Measurements from ENCODE around the gene FCRL4. TPM values are rescaled to one million over a fixed set of nuclear protein-coding genes. Genes with fewer than 3 reads are reported as not detected.

Gene FCRL4
- total RNA-seq, 1 donor from 2014 or later, result not detected

DNA sequence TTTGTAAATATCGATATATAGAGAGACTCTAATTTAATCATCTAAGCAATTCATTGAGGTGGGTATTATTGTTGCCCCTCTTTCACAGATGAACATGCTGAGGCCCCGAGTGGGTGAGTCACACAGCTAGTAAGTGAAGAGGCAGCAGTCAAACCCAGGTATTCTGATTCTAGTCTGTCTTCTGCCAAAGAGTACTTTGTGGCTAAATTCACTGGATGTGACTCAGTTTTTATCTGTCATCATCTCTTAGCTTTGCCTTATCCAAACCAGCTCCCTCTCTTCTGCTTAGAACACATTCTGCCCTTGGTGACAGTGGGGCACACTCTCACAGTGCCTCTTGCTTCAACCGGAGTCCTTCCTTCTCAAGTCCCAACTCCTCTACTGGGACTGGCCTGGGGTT, 57.0 kb downstream of the FCRL4 start:
- H3K27me3 ChIP-seq, result no peaks in the 10 kb centered on the region
- H3K9ac ChIP-seq, result no peak overlapping the region
- no peaks in the 10 kb centered on the region for H3K4me1 ChIP-seq
- no peak overlapping the region for H3K4me3 ChIP-seq
- Mint-ChIP-seq H3K27ac (no peak overlapping the region), H3K4me3 (no peak overlapping the region), H3K9me3 (no peaks in the 10 kb centered on the region), H3K36me3 (no peaks in the 10 kb centered on the region), H3K27me3 (ENCODE audit: insufficient read depth, low read depth) (no peaks in the 10 kb centered on the region), H3K4me1 (no peaks in the 10 kb centered on the region)
- TF ChIP-seq, protein P1, sequence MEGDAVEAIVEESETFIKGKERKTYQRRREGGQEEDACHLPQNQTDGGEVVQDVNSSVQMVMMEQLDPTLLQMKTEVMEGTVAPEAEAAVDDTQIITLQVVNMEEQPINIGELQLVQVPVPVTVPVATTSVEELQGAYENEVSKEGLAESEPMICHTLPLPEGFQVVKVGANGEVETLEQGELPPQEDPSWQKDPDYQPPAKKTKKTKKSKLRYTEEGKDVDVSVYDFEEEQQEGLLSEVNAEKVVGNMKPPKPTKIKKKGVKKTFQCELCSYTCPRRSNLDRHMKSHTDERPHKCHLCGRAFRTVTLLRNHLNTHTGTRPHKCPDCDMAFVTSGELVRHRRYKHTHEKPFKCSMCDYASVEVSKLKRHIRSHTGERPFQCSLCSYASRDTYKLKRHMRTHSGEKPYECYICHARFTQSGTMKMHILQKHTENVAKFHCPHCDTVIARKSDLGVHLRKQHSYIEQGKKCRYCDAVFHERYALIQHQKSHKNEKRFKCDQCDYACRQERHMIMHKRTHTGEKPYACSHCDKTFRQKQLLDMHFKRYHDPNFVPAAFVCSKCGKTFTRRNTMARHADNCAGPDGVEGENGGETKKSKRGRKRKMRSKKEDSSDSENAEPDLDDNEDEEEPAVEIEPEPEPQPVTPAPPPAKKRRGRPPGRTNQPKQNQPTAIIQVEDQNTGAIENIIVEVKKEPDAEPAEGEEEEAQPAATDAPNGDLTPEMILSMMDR (IDR thresholded peaks at IDR 0.05), result no peak
- TF ChIP-seq EZH2phosphoT487 (IDR thresholded peaks at IDR 0.05) (no peak), EZH2 (IDR thresholded peaks at IDR 0.05) (no peak)
- H3F3A ChIP-seq (ENCODE audit: low read depth), result no peaks in the 10 kb centered on the region
- no peaks in the 10 kb centered on the region for H3K36me3 ChIP-seq
- H3K9me3 ChIP-seq (ENCODE audit: low read depth), result no peaks in the 10 kb centered on the region
- no peak for DNase-seq (ENCODE audit: low spot score)
- no peaks in the 10 kb centered on the region for H3K79me2 ChIP-seq (ENCODE audit: low read depth)
- H4K20me1 ChIP-seq (ENCODE audit: low read depth), result no peaks in the 10 kb centered on the region
- H2AFZ ChIP-seq (replicated peaks), result no peak overlapping the region
- H3K27ac ChIP-seq, result no peak overlapping the region
- no peak overlapping the region for H3K4me2 ChIP-seq

DNA sequence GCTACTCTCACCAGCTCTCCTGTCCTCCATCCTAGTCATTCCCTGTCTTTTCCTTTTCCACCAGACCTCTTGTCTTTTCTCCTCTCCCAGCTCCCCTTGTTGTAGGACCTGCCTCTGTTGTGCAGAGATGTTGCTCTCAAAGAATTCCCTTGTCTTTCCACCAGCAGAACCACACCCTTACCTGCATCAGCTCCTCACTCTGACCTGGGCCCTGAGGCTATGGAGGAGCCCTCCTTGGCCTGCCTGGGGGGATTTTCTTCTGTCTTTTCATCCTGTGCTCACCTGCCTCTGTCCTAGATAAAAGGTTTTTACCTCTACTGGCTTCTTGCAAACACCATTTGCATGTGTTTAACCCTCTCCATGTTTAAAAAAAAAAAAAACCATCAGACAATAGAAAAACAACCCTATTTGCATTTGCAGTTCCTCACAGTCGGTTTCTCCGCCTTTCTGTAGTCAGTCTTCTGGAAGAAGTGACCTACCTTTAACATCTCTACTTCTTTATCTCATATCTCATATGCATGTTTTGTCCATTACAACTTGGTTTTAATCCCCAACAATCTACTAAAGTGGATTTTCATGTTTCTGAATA, 57.6 kb downstream of the FCRL4 start:
- no peak overlapping the region for H3K4me3 Mint-ChIP-seq
- H3K4me3 ChIP-seq, result no peak overlapping the region
- TF ChIP-seq, protein P1 (IDR thresholded peaks at IDR 0.05), result no peak
- no peak for TF ChIP-seq EZH2phosphoT487 (IDR thresholded peaks at IDR 0.05)

DNA sequence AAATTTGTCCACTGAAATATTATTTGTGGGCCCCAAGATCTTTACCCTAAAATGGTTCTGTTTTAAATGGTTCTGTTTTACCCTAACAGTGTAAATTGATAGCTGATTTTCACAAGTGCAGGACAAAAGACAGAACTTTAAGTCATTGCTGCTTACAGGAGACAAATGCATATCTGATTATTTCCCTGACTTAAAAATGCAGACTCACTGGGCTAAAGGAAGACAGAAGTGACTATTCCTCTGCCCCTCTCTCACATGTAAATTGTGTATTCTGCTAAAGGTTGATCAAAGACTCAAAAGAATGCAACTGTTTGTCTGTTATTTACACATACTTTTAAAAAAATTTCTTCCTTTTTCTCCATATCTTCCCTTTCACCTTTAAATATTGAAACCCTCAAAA, 58.3 kb downstream of the FCRL4 start:
- no peaks in the 10 kb centered on the region for H3K36me3 Mint-ChIP-seq
- H3K36me3 ChIP-seq, result no peaks in the 10 kb centered on the region
- no peaks in the 10 kb centered on the region for H3K79me2 ChIP-seq (ENCODE audit: low read depth)
- H3K27ac Mint-ChIP-seq, result no peak overlapping the region
- H3K27me3 ChIP-seq, result no peaks in the 10 kb centered on the region
- no peaks in the 10 kb centered on the region for H3K4me1 Mint-ChIP-seq
- no peaks in the 10 kb centered on the region for H4K20me1 ChIP-seq (ENCODE audit: low read depth)
- H3K4me3 Mint-ChIP-seq, result no peak overlapping the region
- no peak overlapping the region for H3K4me2 ChIP-seq
- H3K27ac ChIP-seq, result no peak overlapping the region
- no peaks in the 10 kb centered on the region for H3K9me3 ChIP-seq (ENCODE audit: low read depth)
- no peaks in the 10 kb centered on the region for H3K9me3 Mint-ChIP-seq
- TF ChIP-seq, protein P1 (IDR thresholded peaks at IDR 0.05), result no peak
- TF ChIP-seq EZH2 (IDR thresholded peaks at IDR 0.05) (no peak), EZH2phosphoT487 (IDR thresholded peaks at IDR 0.05) (no peak)
- H3K4me1 ChIP-seq, result no peaks in the 10 kb centered on the region
- no peaks in the 10 kb centered on the region for H3K27me3 Mint-ChIP-seq (ENCODE audit: insufficient read depth, low read depth)
- DNase-seq (ENCODE audit: low spot score), result no peak
- H2AFZ ChIP-seq (replicated peaks), result no peak overlapping the region
- H3K9ac ChIP-seq, result no peak overlapping the region
- H3K4me3 ChIP-seq, result no peak overlapping the region
- H3F3A ChIP-seq (ENCODE audit: low read depth), result no peaks in the 10 kb centered on the region

More for the DNA sequence above, 57.6 kb downstream of the FCRL4 start:
- Mint-ChIP-seq H3K27ac (no peak overlapping the region), H3K27me3 (ENCODE audit: insufficient read depth, low read depth) (no peaks in the 10 kb centered on the region), H3K9me3 (no peaks in the 10 kb centered on the region), H3K36me3 (no peaks in the 10 kb centered on the region), H3K4me1 (no peaks in the 10 kb centered on the region)
- H3K27ac ChIP-seq, result no peak overlapping the region
- H3F3A ChIP-seq (ENCODE audit: low read depth), result no peaks in the 10 kb centered on the region
- DNase-seq (ENCODE audit: low spot score), result no peak
- H3K36me3 ChIP-seq, result no peaks in the 10 kb centered on the region
- H3K4me1 ChIP-seq, result no peaks in the 10 kb centered on the region
- H3K9me3 ChIP-seq (ENCODE audit: low read depth), result no peaks in the 10 kb centered on the region
- no peaks in the 10 kb centered on the region for H4K20me1 ChIP-seq (ENCODE audit: low read depth)
- H3K27me3 ChIP-seq, result no peaks in the 10 kb centered on the region
- H3K4me2 ChIP-seq, result no peak overlapping the region
- no peak overlapping the region for H2AFZ ChIP-seq (replicated peaks)
- no peak overlapping the region for H3K9ac ChIP-seq
- no peaks in the 10 kb centered on the region for H3K79me2 ChIP-seq (ENCODE audit: low read depth)
